WERI-Rb-1 (cell line): ENCODE results near the gene NEK6.

Source experiments
- DNase-seq: peaks from one replicate; pipeline ENCODE4 v3.0.0-alpha.2; 2020
- H3K27ac ChIP-seq: fragments of 250-450 bp; sonication (Bioruptor Pico); 2 replicates; pipeline ENCODE4 v1.5.1; 2020; ENCODE audit warnings: mild to moderate bottlenecking, moderate library complexity
- H3K27me3 ChIP-seq: fragments of 250-450 bp; sonication (Bioruptor Pico); 2 replicates; pipeline ENCODE4 v1.5.1; 2021; ENCODE audit warnings: mild to moderate bottlenecking, low read depth, moderate library complexity; ENCODE audit not compliant: insufficient read depth, severe bottlenecking
- H3K36me3 ChIP-seq: fragments of 250-450 bp; sonication (Bioruptor Pico); 2 replicates; pipeline ENCODE4 v1.5.1; 2020; ENCODE audit warnings: mild to moderate bottlenecking, moderate library complexity
- H3K4me3 ChIP-seq: 2 replicates; pipeline ENCODE4 v1.5.1; 2011; ENCODE audit warnings: low read depth, mild to moderate bottlenecking, control low read depth, low read length
- H3K9me3 ChIP-seq: fragments of 250-450 bp; sonication (Bioruptor Pico); 2 replicates; pipeline ENCODE4 v1.5.1; 2021; ENCODE audit warnings: mild to moderate bottlenecking, moderate library complexity; ENCODE audit not compliant: severe bottlenecking
- TF ChIP-seq, protein P1 (sequence below): IDR thresholded peaks from 2 replicates; pipeline ENCODE4 v1.5.1; 2011; ENCODE audit warnings: low read depth, mild to moderate bottlenecking, control low read depth, inconsistent platforms, low read length

NEK6 gene

GRCh38 chr9:124295159-124295794, 37.5 kb downstream of the NEK6 start:
- Histone ChIP-seq H3K27ac (no peak overlapping the region), H3K9me3 (no peaks in the 10 kb centered on the region), H3K4me3 (no peak overlapping the region), H3K36me3 (no peaks in the 10 kb centered on the region), H3K27me3 (no peaks in the 10 kb centered on the region)
- no peak for DNase-seq
- TF ChIP-seq, protein P1, sequence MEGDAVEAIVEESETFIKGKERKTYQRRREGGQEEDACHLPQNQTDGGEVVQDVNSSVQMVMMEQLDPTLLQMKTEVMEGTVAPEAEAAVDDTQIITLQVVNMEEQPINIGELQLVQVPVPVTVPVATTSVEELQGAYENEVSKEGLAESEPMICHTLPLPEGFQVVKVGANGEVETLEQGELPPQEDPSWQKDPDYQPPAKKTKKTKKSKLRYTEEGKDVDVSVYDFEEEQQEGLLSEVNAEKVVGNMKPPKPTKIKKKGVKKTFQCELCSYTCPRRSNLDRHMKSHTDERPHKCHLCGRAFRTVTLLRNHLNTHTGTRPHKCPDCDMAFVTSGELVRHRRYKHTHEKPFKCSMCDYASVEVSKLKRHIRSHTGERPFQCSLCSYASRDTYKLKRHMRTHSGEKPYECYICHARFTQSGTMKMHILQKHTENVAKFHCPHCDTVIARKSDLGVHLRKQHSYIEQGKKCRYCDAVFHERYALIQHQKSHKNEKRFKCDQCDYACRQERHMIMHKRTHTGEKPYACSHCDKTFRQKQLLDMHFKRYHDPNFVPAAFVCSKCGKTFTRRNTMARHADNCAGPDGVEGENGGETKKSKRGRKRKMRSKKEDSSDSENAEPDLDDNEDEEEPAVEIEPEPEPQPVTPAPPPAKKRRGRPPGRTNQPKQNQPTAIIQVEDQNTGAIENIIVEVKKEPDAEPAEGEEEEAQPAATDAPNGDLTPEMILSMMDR: no peak

GRCh38 chr9:124296094-124296493, 38.3 kb downstream of the NEK6 start:
- Histone ChIP-seq H3K9me3 (no peaks in the 10 kb centered on the region), H3K27me3 (no peaks in the 10 kb centered on the region), H3K27ac (no peak overlapping the region), H3K4me3 (no peak overlapping the region), H3K36me3 (no peaks in the 10 kb centered on the region)
- TF ChIP-seq, protein P1: no peak
- DNase-seq: no peak

DNA sequence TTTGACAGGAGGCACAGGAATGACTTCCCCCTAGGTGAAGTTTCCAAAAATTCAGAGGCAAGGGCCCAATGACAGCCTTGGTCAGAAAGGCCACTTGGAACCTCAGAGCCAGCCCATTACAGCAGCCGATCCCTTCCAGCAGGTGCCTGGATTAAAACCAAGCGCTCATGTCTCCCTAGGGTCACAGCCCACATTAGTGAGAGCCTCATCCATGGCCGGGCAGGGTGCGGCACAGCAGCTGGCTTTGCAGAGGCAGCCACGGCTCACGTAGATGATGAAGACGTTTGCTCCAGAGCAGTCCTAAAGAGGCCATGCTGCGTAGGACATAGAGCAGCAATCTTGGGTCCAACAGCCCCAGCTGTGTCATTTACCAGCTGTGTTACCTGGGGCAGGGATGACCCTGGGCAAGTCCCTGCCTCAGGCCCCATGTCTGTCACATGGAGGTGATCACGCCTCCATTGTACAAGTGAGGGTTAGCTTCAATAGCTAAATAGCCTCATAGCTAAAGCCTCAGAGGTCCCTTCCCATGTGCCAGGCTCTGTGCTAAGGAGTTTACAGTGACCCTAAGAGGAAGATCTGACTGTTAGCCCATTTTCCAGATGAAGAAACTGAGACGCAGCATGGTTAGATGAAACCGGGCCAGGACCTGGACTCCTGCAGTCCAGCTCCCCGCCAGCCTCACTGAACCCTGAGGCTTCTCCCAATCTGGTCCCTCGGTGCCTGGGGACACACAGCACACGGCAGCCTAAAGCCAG, 39.2 kb downstream of the NEK6 start:
- Histone ChIP-seq H3K9me3 (no peaks in the 10 kb centered on the region), H3K36me3 (0 out of 2 replicates have a peak, but pooled peaks cover under 1% of the 10 kb centered on the region), H3K27me3 (no peaks in the 10 kb centered on the region), H3K4me3 (no peak overlapping the region), H3K27ac (no peak overlapping the region)
- TF ChIP-seq, protein P1: no peak
- no peak for DNase-seq

- no peak for DNase-seq
- Histone ChIP-seq H3K36me3 (0 out of 2 replicates have a peak, but pooled peaks cover 2% of the 10 kb centered on the region), H3K4me3 (no peak overlapping the region), H3K27ac (no peak overlapping the region), H3K27me3 (no peaks in the 10 kb centered on the region), H3K9me3 (no peaks in the 10 kb centered on the region)
- TF ChIP-seq, protein P1: no peak
Observed at GRCh38 chr9:124297551-124297901, 39.8 kb downstream of the NEK6 start.

DNA sequence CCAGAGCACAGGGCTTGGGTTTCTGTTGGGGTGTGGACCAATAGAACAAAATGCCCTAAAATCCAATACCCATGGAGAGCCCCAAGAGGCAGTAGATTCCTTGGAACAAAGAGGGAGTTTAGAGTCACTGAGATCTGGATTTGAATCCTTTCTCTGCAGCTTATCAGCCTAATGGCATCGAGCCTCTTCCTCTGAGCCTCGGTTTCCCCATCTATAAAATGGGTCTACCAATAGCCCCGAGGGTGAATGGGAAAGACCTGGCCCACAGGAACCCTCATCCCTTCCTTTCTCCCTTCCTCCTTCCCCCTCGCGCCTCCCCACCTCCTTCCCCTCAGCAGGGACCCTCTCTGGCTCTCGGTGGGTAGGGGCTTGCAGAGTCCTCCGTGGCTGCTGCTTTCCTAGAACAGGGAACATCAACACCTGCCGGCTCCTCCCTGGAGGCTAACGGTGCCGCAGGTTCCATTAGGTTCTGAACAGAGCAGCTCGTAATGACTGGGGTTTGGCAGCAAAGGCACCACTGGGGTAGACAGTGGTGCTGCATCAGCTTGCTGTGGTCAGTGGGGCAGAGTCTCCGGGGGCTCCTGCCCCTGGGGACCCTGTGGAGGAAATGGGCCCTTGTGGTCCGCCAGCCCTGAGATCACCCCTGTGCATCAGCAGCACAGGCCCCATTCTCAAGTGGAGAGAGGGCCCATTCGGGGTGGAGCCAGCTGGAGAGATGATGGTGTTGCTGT, 40.3 kb downstream of the NEK6 start:
- DNase-seq: no peak
- no peak overlapping the region for H3K27ac ChIP-seq
- TF ChIP-seq, protein P1: no peak
- no peaks in the 10 kb centered on the region for H3K27me3 ChIP-seq
- no peaks in the 10 kb centered on the region for H3K9me3 ChIP-seq
- 0 out of 2 replicates have a peak, but pooled peaks cover 2% of the 10 kb centered on the region for H3K36me3 ChIP-seq
- H3K4me3 ChIP-seq: no peak overlapping the region
